Measurements from ENCODE around the gene NDUFS5.
"Not testable (repeated sequence)": the region's sequence is repeated elsewhere in the genome, so short reads cannot be mapped to it uniquely, and the experiment has no call there.

Gene NDUFS5

DNA sequence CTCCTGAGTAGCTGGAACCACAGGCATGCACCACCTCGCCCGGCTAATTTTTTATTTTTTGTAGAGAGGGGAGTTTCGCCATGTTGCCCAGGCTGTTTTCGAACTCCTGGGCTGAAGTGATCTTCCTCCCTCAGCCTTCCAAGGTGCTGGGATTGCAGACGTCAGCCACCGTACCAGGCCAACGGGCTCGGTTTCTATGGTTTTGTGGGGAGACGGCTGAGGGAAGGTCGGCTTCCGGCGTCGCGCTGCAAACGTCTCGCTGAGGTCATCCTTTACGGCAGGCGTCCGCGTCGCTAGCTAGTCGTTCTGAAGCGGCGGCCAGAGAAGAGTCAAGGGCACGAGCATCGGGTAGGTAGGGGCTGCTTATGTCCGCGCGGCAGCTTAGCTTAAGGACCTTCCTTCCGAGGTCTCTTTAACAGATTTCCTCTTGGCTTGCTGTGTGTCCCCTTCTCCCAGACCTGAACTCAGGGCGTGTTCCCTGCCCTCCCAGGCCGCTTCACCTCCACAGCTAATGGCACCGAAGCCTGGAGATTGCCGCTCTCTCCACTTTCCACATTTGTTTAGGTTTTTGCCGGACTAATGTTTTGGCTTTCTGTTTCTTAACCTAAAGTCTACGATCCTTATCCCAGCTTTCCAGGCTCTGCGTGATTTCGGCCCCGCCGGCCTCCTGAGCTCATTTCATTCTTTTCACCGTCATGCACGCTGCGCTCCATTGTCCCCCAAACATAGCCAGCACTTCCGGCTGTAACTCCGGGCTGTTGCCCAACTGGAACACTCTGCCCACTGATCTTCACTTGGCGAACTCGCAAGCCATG lies at the start of gene NDUFS5:
Gene NDUFS5, plus strand, starts transcription at position 300 of the 815 bp plus-strand sequence. CDS start 2,375 bp downstream, outside the sequence.
- peak within 1 kb of the TSS; percentile 85 for H3K27ac ChIP-seq
- no peak for DNase-seq (ENCODE audit: low read depth, low spot score)

DNA sequence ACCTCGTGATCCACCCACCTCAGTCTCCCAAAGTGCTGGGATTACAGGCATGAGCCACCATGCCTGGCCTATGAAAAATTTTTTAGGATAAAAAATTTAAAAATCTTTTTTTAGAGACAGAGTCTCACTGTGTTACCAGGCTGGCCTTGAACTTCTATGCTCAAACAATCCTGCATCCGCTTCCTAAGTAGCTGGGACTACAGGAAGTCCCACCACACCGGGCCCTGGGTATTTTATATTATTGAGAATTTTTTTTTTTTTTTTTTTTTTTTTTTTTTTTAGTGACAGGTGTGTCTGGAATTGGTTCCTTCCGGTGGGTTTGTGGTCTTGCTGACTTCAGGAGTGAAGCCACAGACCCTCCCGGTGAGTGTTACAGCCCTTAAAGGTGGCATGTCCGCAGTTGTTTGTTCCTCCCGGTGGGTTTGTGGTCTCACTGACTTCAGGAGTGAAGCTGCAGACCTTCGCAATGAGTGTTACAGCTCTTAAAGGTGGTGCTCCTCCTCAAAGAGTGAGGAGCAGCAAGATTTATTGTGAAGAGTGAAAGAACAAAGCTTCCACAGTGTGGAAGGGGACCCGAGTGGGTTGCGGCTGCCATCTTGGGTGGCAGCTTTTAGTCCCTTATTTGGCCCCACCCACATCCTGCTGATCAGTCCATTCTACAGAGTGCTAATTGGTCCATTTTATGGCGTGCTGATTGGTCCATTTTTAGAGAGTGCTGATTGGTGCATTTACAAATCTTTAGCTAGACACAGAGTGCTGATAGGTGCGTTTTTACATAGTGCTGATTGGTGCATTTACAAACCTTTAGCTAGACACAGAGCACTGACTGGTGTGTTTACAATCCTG lies 48.5 kb upstream of the NDUFS5 start:
- not testable (repeated sequence) for DNase-seq (ENCODE audit: low read depth, low spot score); H3K27ac ChIP-seq

DNA sequence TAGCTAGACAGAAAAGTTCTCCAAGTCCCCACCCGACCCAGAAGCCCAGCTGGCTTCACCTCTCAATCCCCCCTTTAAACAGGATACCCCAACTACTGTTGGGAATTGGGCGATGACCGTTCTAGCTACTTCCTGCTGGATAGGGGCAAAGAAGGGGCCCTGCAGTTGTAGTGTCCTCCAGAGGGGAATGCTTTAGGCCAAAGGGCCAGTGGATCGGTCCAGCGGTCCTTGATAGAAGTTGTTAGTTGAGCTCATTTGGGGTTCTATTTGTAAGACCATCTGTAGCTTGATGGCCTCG lies 48.0 kb upstream of the NDUFS5 start:
- not testable (repeated sequence) for H3K27ac ChIP-seq; DNase-seq (ENCODE audit: low read depth, low spot score)

- not testable (repeated sequence) for H3K27ac ChIP-seq; DNase-seq (ENCODE audit: low read depth, low spot score)
Observed at GRCh38 chr1:38979380-38979779, 46.8 kb upstream of the NDUFS5 start.

GRCh38 chr1:38989979-38990378 lies 36.2 kb upstream of the NDUFS5 start:
- H3K27ac ChIP-seq = peak overlapping the region; percentile 79
- no peak for DNase-seq (ENCODE audit: low read depth, low spot score)

DNA sequence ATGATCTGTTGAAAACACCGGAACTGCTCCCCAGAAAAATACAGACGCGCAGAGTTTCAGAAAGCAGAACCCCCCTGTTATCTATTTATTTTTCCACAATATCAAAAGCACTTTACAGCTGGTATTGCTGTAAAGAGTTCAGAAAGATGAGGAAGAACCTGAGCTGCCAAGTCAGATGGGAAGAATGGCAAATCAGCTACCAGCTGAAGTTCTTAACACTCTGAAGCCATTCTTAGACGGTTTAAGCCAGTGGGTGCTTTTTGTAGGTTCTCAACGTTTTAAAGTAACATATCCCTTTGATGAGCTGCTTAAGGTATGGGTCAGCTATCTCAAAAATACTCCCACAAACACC lies 35.8 kb upstream of the NDUFS5 start:
- H3K27ac ChIP-seq = peak overlapping the region; percentile 79
- DNase-seq (ENCODE audit: low read depth, low spot score) = no peak

DNA sequence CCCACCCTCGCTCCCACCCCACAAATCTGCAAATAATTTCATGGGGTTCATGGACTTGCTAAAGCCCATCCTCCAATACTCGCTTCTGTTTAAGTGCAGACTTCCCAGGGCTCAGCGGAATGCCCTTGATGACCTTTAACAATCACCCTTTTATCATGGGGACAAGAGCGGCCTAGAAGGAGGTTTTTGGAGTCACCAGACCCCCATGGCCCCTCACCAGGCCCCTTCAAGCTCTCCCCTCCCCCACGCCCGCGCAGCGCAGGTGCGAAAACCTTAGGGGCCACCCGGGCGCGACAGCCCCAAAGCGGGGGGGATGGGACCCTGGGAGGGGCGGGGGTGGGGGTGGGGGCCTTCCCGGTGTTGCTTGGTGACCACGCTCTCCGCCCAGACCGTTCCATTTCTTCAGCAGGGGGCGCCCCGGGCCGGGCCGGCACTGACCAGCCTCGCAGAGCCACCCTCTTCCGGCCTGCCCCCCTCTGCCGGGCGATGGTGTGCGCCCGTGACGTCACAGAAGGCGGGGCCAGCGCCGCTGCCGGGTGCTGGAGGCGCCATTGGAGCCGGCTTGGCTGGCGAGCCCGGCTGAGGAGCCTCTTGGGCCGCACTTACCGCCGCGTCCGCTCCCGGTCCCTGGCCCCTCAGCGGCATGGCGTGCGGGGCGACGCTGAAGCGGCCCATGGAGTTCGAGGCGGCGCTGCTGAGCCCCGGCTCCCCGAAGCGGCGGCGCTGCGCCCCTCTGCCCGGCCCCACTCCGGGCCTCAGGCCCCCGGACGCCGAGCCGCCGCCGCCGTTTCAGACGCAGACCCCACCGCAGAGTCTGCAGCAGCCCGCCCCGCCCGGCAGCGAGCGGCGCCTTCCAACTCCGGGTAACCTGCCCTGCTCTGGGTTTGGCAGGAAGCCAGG lies 35.2 kb upstream of the NDUFS5 start, which contains the start of gene AKIRIN1:
Gene AKIRIN1, plus strand, starts transcription at position 539 of the 900 bp plus-strand sequence. Its CDS starts 105 bp downstream, at position 644.
- DNase-seq (ENCODE audit: low read depth, low spot score) = peak; percentile 76
- peak within 1 kb of the TSS; percentile 79 for H3K27ac ChIP-seq

DNA sequence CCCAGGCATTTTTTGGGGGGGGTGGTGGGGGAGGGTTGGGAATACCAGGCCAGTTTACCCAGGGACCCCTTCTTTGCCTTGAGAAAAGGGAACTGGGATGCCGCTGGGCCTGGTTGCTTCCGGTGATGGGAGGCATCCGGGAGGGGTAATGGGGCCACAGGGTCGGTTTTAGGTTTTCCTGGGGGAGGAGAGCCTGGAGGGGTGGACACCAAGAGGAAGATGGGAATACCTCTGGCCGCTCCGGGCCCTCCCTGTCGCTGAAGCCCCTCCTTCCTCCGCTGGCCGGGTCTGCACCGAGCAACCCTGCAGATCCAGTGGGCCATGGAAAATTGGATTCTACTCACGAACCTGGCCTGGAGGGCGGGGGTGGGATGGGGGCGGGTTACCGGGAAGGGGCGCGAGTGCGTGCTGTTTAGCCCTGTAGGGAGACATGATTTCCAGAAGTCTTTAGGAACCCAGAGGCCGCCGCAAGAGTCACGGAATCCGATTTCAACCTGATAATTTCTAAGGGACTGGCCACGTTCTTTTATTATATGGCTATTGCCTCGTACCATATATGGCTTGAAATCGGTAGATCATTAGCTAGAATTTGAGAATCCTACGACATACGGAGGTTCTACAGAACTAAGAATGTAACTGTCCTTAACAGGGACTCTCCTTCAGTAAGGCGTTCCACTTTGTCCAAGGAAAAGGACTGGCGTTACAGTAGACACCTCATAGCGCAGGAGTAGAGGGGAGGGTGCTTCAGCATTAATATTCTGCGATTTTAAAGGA lies 34.3 kb upstream of the NDUFS5 start:
- no peak for DNase-seq (ENCODE audit: low read depth, low spot score)
- H3K27ac ChIP-seq = peak overlapping the region; percentile 79

- H3K27ac ChIP-seq = peak overlapping the region; percentile 79
- no peak for DNase-seq (ENCODE audit: low read depth, low spot score)
Observed at GRCh38 chr1:38992412-38993111, 33.6 kb upstream of the NDUFS5 start.

- H3K27ac ChIP-seq = no peak overlapping the region
- no peak for DNase-seq (ENCODE audit: low read depth, low spot score)
Observed at GRCh38 chr1:38994196-38994595, 32.0 kb upstream of the NDUFS5 start.

GRCh38 chr1:38997034-38997900 lies 28.9 kb upstream of the NDUFS5 start:
- no peak overlapping the region for H3K27ac ChIP-seq
- no peak for DNase-seq (ENCODE audit: low read depth, low spot score)

- no peak for DNase-seq (ENCODE audit: low read depth, low spot score)
- H3K27ac ChIP-seq = no peak overlapping the region
Observed at GRCh38 chr1:38997901-38998190, 28.3 kb upstream of the NDUFS5 start.

DNA sequence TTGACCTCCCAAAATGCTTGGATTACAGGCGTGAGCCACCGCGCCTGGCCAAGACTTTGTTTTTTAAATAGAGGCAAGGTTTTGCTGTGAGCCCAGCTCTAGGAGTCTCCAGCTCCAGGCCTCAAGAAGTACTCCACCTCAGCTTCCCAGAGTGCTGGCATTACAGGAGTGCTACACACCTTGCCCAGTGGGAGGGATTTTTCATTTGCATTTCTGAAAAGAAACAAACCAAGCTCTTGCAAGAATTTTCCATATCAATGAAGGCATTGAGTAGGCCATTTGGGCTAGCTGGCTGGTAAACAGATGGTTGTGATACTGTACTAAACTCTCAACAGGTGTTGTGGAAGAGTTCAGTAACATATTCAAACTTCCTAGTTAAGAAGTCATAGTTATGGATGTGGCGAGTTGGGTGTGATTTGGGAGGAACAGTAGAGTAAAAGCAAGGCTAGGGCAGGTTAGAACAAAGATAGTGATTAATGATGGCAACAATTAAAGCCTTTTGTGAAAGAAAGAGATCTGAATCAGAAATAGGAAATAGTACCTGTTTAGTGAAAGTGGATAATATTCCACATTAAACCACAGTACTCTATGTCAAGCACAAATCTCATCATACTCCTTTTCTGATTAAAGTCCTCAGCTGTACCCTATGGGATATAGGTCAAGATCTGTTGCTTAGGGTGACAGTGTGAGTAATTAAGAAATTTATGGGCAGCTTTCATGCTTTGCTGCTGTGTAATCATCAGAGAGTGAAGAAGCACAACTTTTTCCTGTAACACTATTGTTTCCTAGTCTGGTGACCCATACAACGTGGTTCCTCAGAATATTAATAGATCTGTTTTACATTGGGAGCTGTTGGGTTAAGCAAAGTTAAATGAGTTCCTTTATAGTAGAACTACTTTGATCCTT lies 24.4 kb upstream of the NDUFS5 start:
- DNase-seq (ENCODE audit: low read depth, low spot score) = no peak

DNA sequence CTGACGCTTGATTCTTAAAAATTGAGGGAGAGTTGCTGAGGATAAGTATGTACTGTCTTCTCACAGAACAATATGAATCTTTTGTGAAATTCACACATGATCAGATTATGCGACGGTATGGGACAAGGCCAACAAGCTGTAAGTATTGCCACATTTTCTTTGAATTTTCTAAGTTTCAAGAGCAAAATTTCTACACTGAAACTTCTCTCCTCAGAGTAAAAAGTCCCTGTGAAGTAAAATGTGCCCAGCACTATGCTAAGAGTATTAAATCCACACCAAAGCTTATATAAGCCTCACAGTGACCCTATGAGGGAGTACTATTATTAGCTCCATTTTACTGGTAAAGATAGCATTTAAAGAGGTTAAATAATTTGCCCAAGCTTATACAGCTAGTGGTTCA lies 22.9 kb upstream of the NDUFS5 start:
- peak overlapping the region; percentile 32 for H3K27ac ChIP-seq
- DNase-seq (ENCODE audit: low read depth, low spot score) = no peak

More for the DNA sequence above, 24.4 kb upstream of the NDUFS5 start:
- peak overlapping the region; percentile 32 for H3K27ac ChIP-seq

- peak overlapping the region; percentile 32 for H3K27ac ChIP-seq
Observed at GRCh38 chr1:39003794-39004193, 22.4 kb upstream of the NDUFS5 start.

GRCh38 chr1:39006287-39006686 lies 19.9 kb upstream of the NDUFS5 start:
- DNase-seq (ENCODE audit: low read depth, low spot score) = no peak
- H3K27ac ChIP-seq = no peak overlapping the region

More at GRCh38 chr1:39003794-39004193, 22.4 kb upstream of the NDUFS5 start:
- no peak for DNase-seq (ENCODE audit: low read depth, low spot score)
